GM23338 (cell line): Measurements from ENCODE around the gene CARD9. TPM values are rescaled to one million over a fixed set of nuclear protein-coding genes. Genes with fewer than 3 reads are reported as not detected.

ENCODE experiments used
- ATAC-seq: fragments of 200-7000 bp; cut with Tn5 transposase; 3 replicates; pipeline ENCODE4 v1.9.1; 2020
- DNase-seq: peaks from one replicate; pipeline ENCODE4 v3.0.0-alpha.2; 2015; ENCODE audit warnings: low spot score
- H2AFZ ChIP-seq: fragments of 200-600 bp; sonication (generic); 2 replicates; pipeline ENCODE4 v1.8.0; 2016; ENCODE audit warnings: antibody characterized with exemption, mild to moderate bottlenecking, moderate library complexity
- H3F3A ChIP-seq: fragments of 200-600 bp; sonication (generic); replicated peaks from 2 replicates; pipeline ENCODE4 v1.8.0; 2017; ENCODE audit warnings: antibody characterized with exemption, mixed run types, low read depth
- H3K27ac ChIP-seq: fragments of 200-600 bp; sonication (generic); 2 replicates; pipeline ENCODE4 v1.6.1; 2016; ENCODE audit warnings: low read depth
- H3K27me3 ChIP-seq: fragments of 200-600 bp; sonication (generic); 2 replicates; pipeline ENCODE4 v1.8.0; 2016; ENCODE audit warnings: mild to moderate bottlenecking, mixed run types, moderate library complexity; ENCODE audit not compliant: insufficient read depth
- H3K36me3 ChIP-seq: fragments of 200-600 bp; sonication (generic); 2 replicates; pipeline ENCODE4 v1.8.0; 2016; ENCODE audit warnings: mild to moderate bottlenecking; ENCODE audit not compliant: insufficient read depth
- H3K4me1 ChIP-seq: fragments of 200-600 bp; sonication (generic); 2 replicates; pipeline ENCODE4 v1.8.0; 2016; ENCODE audit warnings: mild to moderate bottlenecking, moderate library complexity; ENCODE audit not compliant: insufficient read depth
- H3K4me2 ChIP-seq: fragments of 200-600 bp; sonication (generic); 2 replicates; pipeline ENCODE4 v1.7.1; 2017; ENCODE audit warnings: mixed run types
- H3K4me3 ChIP-seq: fragments of 200-600 bp; sonication (generic); 2 replicates; pipeline ENCODE4 v1.6.1; 2016; ENCODE audit warnings: mixed run types
- H3K79me2 ChIP-seq: fragments of 200-600 bp; sonication (generic); replicated peaks from 2 replicates; pipeline ENCODE4 v1.8.0; 2017; ENCODE audit warnings: mild to moderate bottlenecking; ENCODE audit not compliant: insufficient read depth
- H3K9me2 ChIP-seq: fragments of 200-600 bp; sonication (generic); 2 replicates; pipeline ENCODE4 v1.8.0; 2017; ENCODE audit not compliant: insufficient read depth
- H4K20me1 ChIP-seq: fragments of 200-600 bp; sonication (generic); replicated peaks from 2 replicates; pipeline ENCODE4 v1.8.0; 2017; ENCODE audit warnings: mild to moderate bottlenecking; ENCODE audit not compliant: insufficient read depth
- H3K27ac Mint-ChIP-seq: 2 replicates; pipeline ENCODE4 v1.8.0; 2020; ENCODE audit warnings: inconsistent platforms, mild to moderate bottlenecking, moderate library complexity, mixed read lengths
- H3K27me3 Mint-ChIP-seq: 3 replicates; pipeline ENCODE4 v1.8.0; 2022; ENCODE audit warnings: low read depth, mild to moderate bottlenecking, moderate library complexity, mixed read lengths, inconsistent platforms; ENCODE audit not compliant: insufficient read depth, poor library complexity
- H3K36me3 Mint-ChIP-seq: 3 replicates; pipeline ENCODE4 v1.8.0; 2021; ENCODE audit warnings: low read depth, mild to moderate bottlenecking, inconsistent platforms, moderate library complexity, mixed read lengths
- H3K4me1 Mint-ChIP-seq: 3 replicates; pipeline ENCODE4 v1.8.0; 2020; ENCODE audit warnings: mild to moderate bottlenecking, inconsistent platforms, mixed read lengths
- H3K4me3 Mint-ChIP-seq: 3 replicates; pipeline ENCODE4 v1.8.0; 2021; ENCODE audit warnings: moderate library complexity, mild to moderate bottlenecking, inconsistent platforms, mixed read lengths
- H3K9me3 Mint-ChIP-seq: 3 replicates; pipeline ENCODE4 v1.8.0; 2020; ENCODE audit warnings: moderate library complexity, mild to moderate bottlenecking, inconsistent platforms, mixed read lengths
- CREB1 ChIP-seq: fragments of 250-450 bp; sonication (Bioruptor Pico); IDR thresholded peaks from 2 replicates; pipeline ENCODE4 v1.5.0; 2020; ENCODE audit warnings: low read depth, mild to moderate bottlenecking, moderate library complexity
- EZH2 ChIP-seq: fragments of 200-600 bp; sonication (generic); IDR thresholded peaks from one replicate; pipeline ENCODE4 v1.8.0; 2017; ENCODE audit warnings: antibody characterized with exemption, mild to moderate bottlenecking, low read depth; ENCODE audit not compliant: unreplicated experiment
- EZH2phosphoT487 ChIP-seq: fragments of 200-600 bp; sonication (generic); IDR thresholded peaks from one replicate; pipeline ENCODE4 v1.8.1; 2018; ENCODE audit warnings: antibody characterized with exemption; ENCODE audit not compliant: unreplicated experiment
- JUNB ChIP-seq: IDR thresholded peaks from one replicate; pipeline ENCODE4 v1.6.1; 2016; ENCODE audit warnings: antibody characterized with exemption; ENCODE audit not compliant: unreplicated experiment
- NANOG ChIP-seq: IDR thresholded peaks from 2 replicates; pipeline ENCODE4 v1.6.1; 2016; ENCODE audit warnings: antibody characterized with exemption, borderline replicate concordance
- POLR2AphosphoS5 ChIP-seq: IDR thresholded peaks from 2 replicates; pipeline ENCODE4 v1.6.1; 2016; ENCODE audit warnings: antibody characterized with exemption, low read depth
- STAT1 ChIP-seq: IDR thresholded peaks from one replicate; pipeline ENCODE4 v1.6.1; 2016; ENCODE audit warnings: antibody characterized with exemption; ENCODE audit not compliant: unreplicated experiment
- ZNF114 ChIP-seq: fragments of 250-450 bp; sonication (Bioruptor Pico); IDR thresholded peaks from 2 replicates; pipeline ENCODE4 v1.5.0; 2020; ENCODE audit warnings: mild to moderate bottlenecking, moderate library complexity
- ZNF331 ChIP-seq: fragments of 250-450 bp; sonication (Bioruptor Pico); IDR thresholded peaks from 2 replicates; pipeline ENCODE4 v1.5.0; 2020; ENCODE audit warnings: low read depth, mild to moderate bottlenecking, moderate library complexity
- polyA plus RNA-seq: library from polyadenylated mRNA; unstranded; fragments of >200 nt; fragmentation: Nextera tagmentation; extraction: Ambion mirVana; gene quantifications from 2 replicates; pipeline ENCODE4 v1.2.1, GENCODE V29; 2016
- total RNA-seq: library from RNA; depleted of rRNA; stranded (reverse); fragments of >200 nt; shearing (Covaris generic); gene quantifications from 2 replicates; pipeline ENCODE4 v1.2.3, GENCODE V29; 2014
- TF ChIP-seq, protein P1 (sequence below), 2 experiments: fragments of 200-600 bp in 1 of 2; sonication (generic) in 1 of 2; conservative IDR thresholded peaks; 2 replicates each; pipeline versions ENCODE4 v1.5.1 to v1.6.1; 2016 to 2017; ENCODE audit warnings: antibody characterized with exemption in 2 of 2, low read depth in 2 of 2, mild to moderate bottlenecking in 2 of 2, moderate library complexity in 1 of 2
- TF ChIP-seq, protein P2 (sequence below): IDR thresholded peaks from one replicate; pipeline ENCODE4 v1.6.1; 2018; ENCODE audit warnings: antibody characterized with exemption; ENCODE audit not compliant: unreplicated experiment
- TF ChIP-seq, protein P3 (sequence below): IDR thresholded peaks from 2 replicates; pipeline ENCODE4 v1.6.1; 2016; ENCODE audit warnings: antibody characterized with exemption

The CARD9 gene
- total and polyA plus RNA-seq, 2 experiments from 2014 or later = 0.49 to 0.63 TPM

- TF ChIP-seq, protein P1, sequence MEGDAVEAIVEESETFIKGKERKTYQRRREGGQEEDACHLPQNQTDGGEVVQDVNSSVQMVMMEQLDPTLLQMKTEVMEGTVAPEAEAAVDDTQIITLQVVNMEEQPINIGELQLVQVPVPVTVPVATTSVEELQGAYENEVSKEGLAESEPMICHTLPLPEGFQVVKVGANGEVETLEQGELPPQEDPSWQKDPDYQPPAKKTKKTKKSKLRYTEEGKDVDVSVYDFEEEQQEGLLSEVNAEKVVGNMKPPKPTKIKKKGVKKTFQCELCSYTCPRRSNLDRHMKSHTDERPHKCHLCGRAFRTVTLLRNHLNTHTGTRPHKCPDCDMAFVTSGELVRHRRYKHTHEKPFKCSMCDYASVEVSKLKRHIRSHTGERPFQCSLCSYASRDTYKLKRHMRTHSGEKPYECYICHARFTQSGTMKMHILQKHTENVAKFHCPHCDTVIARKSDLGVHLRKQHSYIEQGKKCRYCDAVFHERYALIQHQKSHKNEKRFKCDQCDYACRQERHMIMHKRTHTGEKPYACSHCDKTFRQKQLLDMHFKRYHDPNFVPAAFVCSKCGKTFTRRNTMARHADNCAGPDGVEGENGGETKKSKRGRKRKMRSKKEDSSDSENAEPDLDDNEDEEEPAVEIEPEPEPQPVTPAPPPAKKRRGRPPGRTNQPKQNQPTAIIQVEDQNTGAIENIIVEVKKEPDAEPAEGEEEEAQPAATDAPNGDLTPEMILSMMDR (conservative IDR thresholded peaks at IDR 0.05; ENCODE audit: low read depth in 2 of 2) = no peak
- TF ChIP-seq EZH2 (no peak), ZNF114 (CRISPR knock-in tag) (no peak), STAT1 (no peak), CREB1 (CRISPR knock-in tag) (no peak), NANOG (no peak), POLR2AphosphoS5 (no peak)
- TF ChIP-seq, protein P2, sequence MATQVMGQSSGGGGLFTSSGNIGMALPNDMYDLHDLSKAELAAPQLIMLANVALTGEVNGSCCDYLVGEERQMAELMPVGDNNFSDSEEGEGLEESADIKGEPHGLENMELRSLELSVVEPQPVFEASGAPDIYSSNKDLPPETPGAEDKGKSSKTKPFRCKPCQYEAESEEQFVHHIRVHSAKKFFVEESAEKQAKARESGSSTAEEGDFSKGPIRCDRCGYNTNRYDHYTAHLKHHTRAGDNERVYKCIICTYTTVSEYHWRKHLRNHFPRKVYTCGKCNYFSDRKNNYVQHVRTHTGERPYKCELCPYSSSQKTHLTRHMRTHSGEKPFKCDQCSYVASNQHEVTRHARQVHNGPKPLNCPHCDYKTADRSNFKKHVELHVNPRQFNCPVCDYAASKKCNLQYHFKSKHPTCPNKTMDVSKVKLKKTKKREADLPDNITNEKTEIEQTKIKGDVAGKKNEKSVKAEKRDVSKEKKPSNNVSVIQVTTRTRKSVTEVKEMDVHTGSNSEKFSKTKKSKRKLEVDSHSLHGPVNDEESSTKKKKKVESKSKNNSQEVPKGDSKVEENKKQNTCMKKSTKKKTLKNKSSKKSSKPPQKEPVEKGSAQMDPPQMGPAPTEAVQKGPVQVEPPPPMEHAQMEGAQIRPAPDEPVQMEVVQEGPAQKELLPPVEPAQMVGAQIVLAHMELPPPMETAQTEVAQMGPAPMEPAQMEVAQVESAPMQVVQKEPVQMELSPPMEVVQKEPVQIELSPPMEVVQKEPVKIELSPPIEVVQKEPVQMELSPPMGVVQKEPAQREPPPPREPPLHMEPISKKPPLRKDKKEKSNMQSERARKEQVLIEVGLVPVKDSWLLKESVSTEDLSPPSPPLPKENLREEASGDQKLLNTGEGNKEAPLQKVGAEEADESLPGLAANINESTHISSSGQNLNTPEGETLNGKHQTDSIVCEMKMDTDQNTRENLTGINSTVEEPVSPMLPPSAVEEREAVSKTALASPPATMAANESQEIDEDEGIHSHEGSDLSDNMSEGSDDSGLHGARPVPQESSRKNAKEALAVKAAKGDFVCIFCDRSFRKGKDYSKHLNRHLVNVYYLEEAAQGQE = no peak
Observed at GRCh38 chr9:136370687-136371532, 2.6 kb downstream of the CARD9 start (continued).

DNA sequence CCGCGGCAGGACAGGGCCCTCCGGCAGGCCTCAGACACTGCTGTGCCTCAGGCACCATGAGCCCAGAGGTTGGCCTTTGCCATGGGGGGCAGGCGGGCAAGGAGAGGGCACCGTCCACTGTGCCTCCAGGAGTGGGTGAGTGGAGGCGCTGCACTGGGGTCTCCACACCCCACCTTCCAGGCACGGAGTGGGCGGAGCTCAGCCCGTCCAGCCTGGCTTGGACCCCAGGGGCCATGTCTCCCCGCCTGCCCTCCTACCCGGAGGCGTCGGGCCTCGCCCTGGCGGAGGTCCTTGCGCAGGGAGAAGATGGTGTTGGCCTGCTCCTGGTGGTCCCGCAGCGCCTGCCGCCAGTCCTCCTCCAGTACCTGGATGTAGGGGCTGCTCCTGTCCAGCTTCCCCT is 3.4 kb downstream of the CARD9 start:
- H3K9me3 Mint-ChIP-seq = no peaks in the 10 kb centered on the region
- DNase-seq (no peak), ATAC-seq (no peak)
- H3K27ac Mint-ChIP-seq = no peak overlapping the region
- Histone ChIP-seq H3K27me3 (no peaks in the 10 kb centered on the region), H3K36me3 (no peaks in the 10 kb centered on the region), H3K79me2 (no peaks in the 10 kb centered on the region), H3K4me3 (no peak overlapping the region), H3K9me2 (no peaks in the 10 kb centered on the region), H2AFZ (no peak overlapping the region), H3K4me2 (no peak overlapping the region), H3K27ac (no peak overlapping the region), H3F3A (no peaks in the 10 kb centered on the region), H3K4me1 (no peaks in the 10 kb centered on the region), H4K20me1 (no peaks in the 10 kb centered on the region; the same call in 1 of the 2 replicates)
- H3K4me1 Mint-ChIP-seq = 0 out of 3 replicates have a peak, but pooled peaks cover 3% of the 10 kb centered on the region
- peaks cover 16% of the 10 kb centered on the region for H3K27me3 Mint-ChIP-seq
- H3K4me3 Mint-ChIP-seq = no peak overlapping the region
- peaks cover 3% of the 10 kb centered on the region; the same call in 1 of the 3 replicates for H3K36me3 Mint-ChIP-seq
- TF ChIP-seq JUNB = no peak
- no peak for TF ChIP-seq STAT1
- no peak for TF ChIP-seq CREB1 (CRISPR knock-in tag)
- no peak for TF ChIP-seq POLR2AphosphoS5
- TF ChIP-seq NANOG = no peak
- TF ChIP-seq, protein P1 (conservative IDR thresholded peaks at IDR 0.05; ENCODE audit: low read depth in 2 of 2) = no peak
- no peak for TF ChIP-seq ZNF331 (CRISPR knock-in tag)
- no peak for TF ChIP-seq EZH2phosphoT487
- TF ChIP-seq, protein P3, sequence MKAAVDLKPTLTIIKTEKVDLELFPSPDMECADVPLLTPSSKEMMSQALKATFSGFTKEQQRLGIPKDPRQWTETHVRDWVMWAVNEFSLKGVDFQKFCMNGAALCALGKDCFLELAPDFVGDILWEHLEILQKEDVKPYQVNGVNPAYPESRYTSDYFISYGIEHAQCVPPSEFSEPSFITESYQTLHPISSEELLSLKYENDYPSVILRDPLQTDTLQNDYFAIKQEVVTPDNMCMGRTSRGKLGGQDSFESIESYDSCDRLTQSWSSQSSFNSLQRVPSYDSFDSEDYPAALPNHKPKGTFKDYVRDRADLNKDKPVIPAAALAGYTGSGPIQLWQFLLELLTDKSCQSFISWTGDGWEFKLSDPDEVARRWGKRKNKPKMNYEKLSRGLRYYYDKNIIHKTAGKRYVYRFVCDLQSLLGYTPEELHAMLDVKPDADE = no peak
- TF ChIP-seq ZNF114 (CRISPR knock-in tag) = no peak
